ENCODE measurements around the gene MMP14. TPM values are rescaled to one million over a fixed set of nuclear protein-coding genes. Genes with fewer than 3 reads are reported as not detected.

The MMP14 gene
- total and polyA plus RNA-seq, 2 of the 8 experiments (the other 6 are each of a cell fraction or from before 2014, with no cell fraction given): 58.2 to 86.8 TPM

DNA sequence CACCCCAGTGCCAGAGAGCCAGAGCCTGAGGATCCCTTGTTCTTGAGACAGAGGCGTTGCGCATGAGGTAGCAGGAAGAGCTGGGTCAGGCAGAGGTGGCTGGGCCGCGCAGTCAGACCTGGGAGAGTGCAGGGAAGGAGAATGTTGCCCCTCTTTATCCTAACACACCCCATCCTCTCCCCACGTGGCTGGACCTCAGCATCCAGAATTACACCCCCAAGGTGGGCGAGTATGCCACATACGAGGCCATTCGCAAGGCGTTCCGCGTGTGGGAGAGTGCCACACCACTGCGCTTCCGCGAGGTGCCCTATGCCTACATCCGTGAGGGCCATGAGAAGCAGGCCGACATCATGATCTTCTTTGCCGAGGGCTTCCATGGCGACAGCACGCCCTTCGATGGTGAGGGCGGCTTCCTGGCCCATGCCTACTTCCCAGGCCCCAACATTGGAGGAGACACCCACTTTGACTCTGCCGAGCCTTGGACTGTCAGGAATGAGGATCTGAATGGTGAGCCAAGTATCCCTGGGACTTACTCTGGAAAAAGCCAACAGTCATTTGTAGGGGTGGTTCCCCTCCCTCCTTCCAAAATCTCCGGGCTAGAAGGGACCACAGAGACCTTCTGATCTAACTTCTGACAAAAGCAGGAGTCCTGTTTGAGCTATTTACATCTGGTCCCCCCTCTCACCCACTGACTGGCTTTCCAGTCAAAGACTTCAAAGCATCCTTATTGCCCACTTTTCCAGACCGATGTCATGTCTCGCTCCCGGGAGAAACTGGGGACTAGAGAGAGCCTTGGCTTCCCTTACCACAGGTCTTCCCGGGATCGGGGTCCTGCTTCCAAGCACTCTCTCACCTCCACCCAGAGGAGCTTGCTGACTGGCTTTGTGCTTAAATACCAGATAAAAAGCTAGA lies 6.1 kb downstream of the MMP14 start:
- WGBS, 2 experiments (ENCODE audit: extremely low coverage in 1 of 2, insufficient coverage in 1 of 2, insufficient read length in 1 of 2, insufficient replicate concordance in 2 of 2, low coverage in 1 of 2, low lambda C conversion rate in 2 of 2, missing lambda C conversion rate in 1 of 2): 94% methylated on average over 28 of the region's 28 CpGs; no CpG with 5 or more reads in 1 of the 2 experiments
- Histone ChIP-seq H3K9ac (replicated peaks in 1 of 4; ENCODE audit: extremely low read depth in 1 of 4, low read depth in 3 of 4, low read length in 3 of 4) (no peak overlapping the region), H3K4me1 (replicated peaks in 1 of 4; ENCODE audit: control insufficient read depth in 3 of 4, insufficient read depth in 4 of 4, low read length in 3 of 4) (peaks cover 8 to 15% (median 11%) of the 10 kb centered on the region in 4 experiments), H3K36me3 (ENCODE audit: control insufficient read depth in 2 of 4, insufficient read depth in 4 of 4, low read length in 3 of 4) (peaks cover 7 to 44% (median 32%) of the 10 kb centered on the region in 4 experiments; a peak in 7 of 8 replicates), H4K20me1 (replicated peaks in 1 of 2; ENCODE audit: control insufficient read depth in 1 of 2, insufficient read depth in 2 of 2, low read length in 2 of 2) (peaks cover 0 to 2% of the 10 kb centered on the region in 2 experiments), H2BK12ac (ENCODE audit: low read depth, low read length) (0 out of 2 replicates have a peak overlapping the region, but pooled peaks have one; percentile 27), H3K4me3 (ENCODE audit: extremely low read depth in 1 of 4, insufficient read depth in 2 of 4, low read depth in 3 of 4, low read length in 4 of 4) (no peak overlapping the region), H2BK120ac (replicated peaks; ENCODE audit: low read depth, low read length) (no peak overlapping the region), H3K27ac (ENCODE audit: low read depth, low read length) (no peak overlapping the region; the same call in 1 of the 2 replicates), H3K23me2 (ENCODE audit: low read depth, low read length) (peaks cover 5% of the 10 kb centered on the region; the same call in 1 of the 2 replicates), H2AFZ (ENCODE audit: low read length) (no peak overlapping the region), H3K9me3 (ENCODE audit: insufficient read depth in 2 of 2, low read depth in 1 of 2, low read length in 1 of 2) (no peaks in the 10 kb centered on the region), H3K79me2 (ENCODE audit: control insufficient read depth in 1 of 2, insufficient read depth in 2 of 2, low read length in 2 of 2) (peaks cover 0 to 19% of the 10 kb centered on the region in 2 experiments; a peak in 1 of 4 replicates), H4K8ac (ENCODE audit: extremely low read depth, insufficient read depth, low read length) (no peak overlapping the region), H2BK20ac (ENCODE audit: low read length) (no peak overlapping the region), H3K27me3 (replicated peaks in 1 of 4; ENCODE audit: control insufficient read depth in 3 of 4, extremely low read depth in 1 of 4, insufficient read depth in 3 of 4, low read length in 3 of 4) (no peaks in the 10 kb centered on the region), H3K56ac (replicated peaks; ENCODE audit: insufficient read length, low read depth, low read length) (no peak overlapping the region), H4K5ac (ENCODE audit: insufficient read length, low read depth, low read length) (no peak overlapping the region), H3K4me2 (ENCODE audit: insufficient read depth in 1 of 2, low read depth in 2 of 2, low read length in 2 of 2) (no peak overlapping the region), H2BK5ac (ENCODE audit: low read depth, low read length) (no peak overlapping the region), H3K18ac (ENCODE audit: extremely low read depth, low read length) (no peak overlapping the region), H2BK15ac (ENCODE audit: low read length) (no peak overlapping the region), H3K23ac (ENCODE audit: insufficient read length) (no peak overlapping the region), H3K4ac (replicated peaks; ENCODE audit: insufficient read length, low read depth, low read length) (no peak overlapping the region), H3K14ac (ENCODE audit: insufficient read length) (no peak overlapping the region), H2AK5ac (ENCODE audit: low read depth, low read length) (no peak overlapping the region), H4K91ac (replicated peaks; ENCODE audit: insufficient read length, low read length) (no peak overlapping the region), H3K79me1 (ENCODE audit: low read depth, low read length) (peaks cover 8% of the 10 kb centered on the region)
- DNase-seq (ENCODE audit: low read depth in 1 of 2, low spot score in 2 of 2) (peak in 1 of 2 experiments; percentile 32), FAIRE-seq (no peak)
- ChIA-PET POLR2A (ENCODE audit: partially characterized antibody) (interaction anchor here (1.0 to 13.9 kb wide), 3 partner anchors 9 to 77 kb away, joined by 4 to 203 read pairs (median 4); partner anchors contain the start of genes MMP14 and MRPL52), CTCF (ENCODE audit: partially characterized antibody) (interaction anchor here (1.4 to 56.0 kb wide), 3 partner anchors 17 to 286 kb away, joined by 5 to 1562 read pairs (median 1562); partner anchors contain the start of genes LRP10, MMP14, MRPL52 and REM2)
- TF ChIP-seq TBP (IDR thresholded peaks at IDR 0.05; ENCODE audit: low read depth, low read length) (no peak), CHD1 (IDR thresholded peaks at IDR 0.05; ENCODE audit: low read depth, low read length) (no peak), SIRT6 (IDR thresholded peaks at IDR 0.05; ENCODE audit: low read length) (no peak), ATF3 (IDR thresholded peaks at IDR 0.05; ENCODE audit: insufficient read depth, low read depth, low read length) (no peak), USF2 (IDR thresholded peaks at IDR 0.05; ENCODE audit: low read length) (no peak)

Measured in H1 (cell line).